Posterior vena cava (tissue), 2 donors: Measurements from ENCODE around the gene SRP68. TPM values are rescaled to one million over a fixed set of nuclear protein-coding genes. Genes with fewer than 3 reads are reported as not detected.
A peak's percentile ranks its signal among the peaks of the same experiment; 100 is the strongest.

Experiments
- DNase-seq: peaks from one replicate; pipeline ENCODE4 v3.0.0-alpha.2; 2020; ENCODE audit warnings: low spot score
- intact Hi-C, 2 donors: fragments of 100-400 bp; cut with DNase I; formaldehyde crosslinking; loops; one replicate each; pipeline versions ENCODE4 v1.14.1 to v1.14.2; 2022 to 2023
- total RNA-seq, 2 donors: library from RNA; stranded (reverse); fragmentation: NEBNext Ultra II Directional; extraction: Animal tissue kit (Norgen Biotek cat#: 25700); gene quantifications; one replicate each; pipeline ENCODE4 v1.2.1, GENCODE V29; 2021
- donor health status: DM: yes; HTN: yes; CAD: no.
- donor health status: DM: yes; HTN: yes; CAD: no.

Gene SRP68
- total RNA-seq, 2 donors from 2014 or later = 45.3 to 49.1 TPM

DNA sequence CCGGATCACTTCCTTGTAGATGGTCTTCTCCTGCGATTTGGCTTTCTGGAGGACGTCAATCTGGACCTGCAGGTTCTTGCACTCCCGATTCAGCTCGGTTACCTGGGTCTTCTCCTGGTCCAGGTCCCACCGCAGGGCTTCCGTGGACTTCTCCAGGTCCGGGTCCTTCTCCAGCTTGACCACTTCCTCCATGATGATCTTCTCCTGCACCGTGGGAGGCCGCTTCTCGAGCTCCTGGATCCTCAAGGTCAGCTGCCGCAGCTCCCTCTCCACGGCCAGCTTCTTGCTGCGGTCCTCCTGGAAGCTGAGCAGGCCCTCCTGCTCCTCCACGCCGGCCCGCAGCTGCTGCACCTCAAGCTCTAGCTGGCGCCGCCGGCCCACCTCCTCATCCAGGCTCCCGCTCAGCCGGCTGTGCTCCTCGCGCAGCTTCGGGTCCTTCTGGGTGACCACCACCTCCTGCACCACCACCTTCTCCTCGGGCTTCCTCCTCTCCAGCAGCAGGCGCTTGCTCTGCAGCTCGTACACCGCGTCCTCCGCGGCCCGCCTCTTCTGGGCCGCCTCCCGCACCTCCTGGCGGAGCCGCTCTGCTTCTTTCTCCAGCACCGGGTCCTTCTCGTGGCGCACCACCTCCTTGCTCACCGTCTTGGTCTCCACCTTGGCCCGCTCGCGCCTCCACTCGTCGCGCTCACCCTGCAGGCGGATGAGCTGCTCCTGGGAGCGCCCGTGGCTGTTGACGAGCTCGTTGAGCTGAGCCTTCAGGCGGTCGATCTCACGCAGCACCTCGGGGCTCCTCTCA is 63.5 kb downstream of the SRP68 start:
- intact Hi-C loops = loop anchor here (5.0 kb wide), 1 partner anchor 102 kb away; no protein-coding TSS in a partner anchor
- DNase-seq = no peak

DNA sequence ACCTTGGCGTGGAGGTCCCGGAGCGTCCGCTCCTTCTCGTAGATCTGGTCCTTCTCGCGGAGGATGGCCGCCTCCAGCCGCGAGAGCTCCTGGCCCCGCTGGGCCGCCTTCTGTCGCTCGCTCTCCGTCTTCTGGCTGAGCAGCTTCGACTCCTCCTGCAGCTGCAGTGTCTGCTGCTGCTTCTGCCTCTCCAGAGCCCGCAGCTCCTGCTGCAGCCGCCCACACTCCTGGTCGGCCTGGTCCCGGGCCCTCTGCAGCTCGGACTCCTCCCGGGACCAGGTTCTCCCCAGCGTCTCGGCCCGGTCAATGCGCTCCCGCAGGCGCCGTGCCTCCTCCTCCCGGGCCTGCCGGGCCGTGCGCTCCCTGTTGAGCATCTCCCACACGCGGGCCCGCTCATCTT is 64.1 kb downstream of the SRP68 start:
- intact Hi-C loops = loop anchor here (5.0 kb wide), 1 partner anchor 101 kb away; no protein-coding TSS in a partner anchor
- DNase-seq = no peak

- intact Hi-C loops = loop anchor here (5.0 kb wide), 1 partner anchor 101 kb away; no protein-coding TSS in a partner anchor
- DNase-seq = no peak
Measured at GRCh38 chr17:76007850-76008165, 64.5 kb downstream of the SRP68 start.

GRCh38 chr17:76007131-76007849 is 65.0 kb downstream of the SRP68 start:
- intact Hi-C loops = loop anchor here (5.0 kb wide), 1 partner anchor 100 kb away; no protein-coding TSS in a partner anchor
- DNase-seq = no peak

DNA sequence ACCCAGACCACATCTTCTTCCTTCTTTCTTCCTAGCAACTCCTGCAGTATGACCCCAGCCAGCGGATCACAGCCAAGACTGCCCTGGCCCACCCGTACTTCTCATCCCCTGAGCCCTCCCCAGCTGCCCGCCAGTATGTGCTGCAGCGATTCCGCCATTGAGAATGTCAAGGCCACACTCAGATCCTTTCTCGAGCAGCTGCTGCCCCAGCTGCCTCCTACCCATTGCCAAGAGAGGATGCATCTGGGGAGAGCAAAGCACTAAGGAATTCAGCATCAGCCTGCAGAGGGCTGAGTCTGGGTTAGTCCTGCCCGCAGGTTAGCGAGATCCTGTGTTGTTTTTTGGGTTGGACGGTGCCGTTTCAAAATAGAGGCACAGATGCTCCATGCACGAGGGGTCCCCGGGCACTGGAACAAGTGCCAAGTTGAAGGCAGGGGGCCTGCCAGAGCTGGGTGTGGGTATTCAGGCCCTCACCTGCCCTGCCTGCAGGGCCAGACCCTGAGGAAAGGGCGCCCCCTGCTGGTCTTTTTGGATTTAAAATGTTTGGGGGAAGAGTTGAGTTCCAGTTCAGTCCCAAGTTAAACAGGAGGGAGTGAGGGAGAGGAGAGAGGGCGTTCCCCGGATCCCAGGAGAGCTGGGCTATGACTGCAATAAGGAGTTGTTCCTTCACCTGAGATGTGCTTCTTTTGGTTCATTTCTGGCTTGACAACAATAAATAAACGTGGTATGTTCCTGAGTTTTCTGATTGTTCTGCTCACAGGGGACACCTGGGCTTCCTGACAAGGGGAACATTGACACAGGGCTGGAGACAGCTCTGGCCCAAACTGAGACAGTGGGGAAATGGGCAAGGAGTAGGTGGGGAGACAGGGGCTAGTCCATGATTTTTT is 66.8 kb downstream of the SRP68 start:
- intact Hi-C loops = loop anchor here (5.0 kb wide), 1 partner anchor 98 kb away; no protein-coding TSS in a partner anchor

DNA sequence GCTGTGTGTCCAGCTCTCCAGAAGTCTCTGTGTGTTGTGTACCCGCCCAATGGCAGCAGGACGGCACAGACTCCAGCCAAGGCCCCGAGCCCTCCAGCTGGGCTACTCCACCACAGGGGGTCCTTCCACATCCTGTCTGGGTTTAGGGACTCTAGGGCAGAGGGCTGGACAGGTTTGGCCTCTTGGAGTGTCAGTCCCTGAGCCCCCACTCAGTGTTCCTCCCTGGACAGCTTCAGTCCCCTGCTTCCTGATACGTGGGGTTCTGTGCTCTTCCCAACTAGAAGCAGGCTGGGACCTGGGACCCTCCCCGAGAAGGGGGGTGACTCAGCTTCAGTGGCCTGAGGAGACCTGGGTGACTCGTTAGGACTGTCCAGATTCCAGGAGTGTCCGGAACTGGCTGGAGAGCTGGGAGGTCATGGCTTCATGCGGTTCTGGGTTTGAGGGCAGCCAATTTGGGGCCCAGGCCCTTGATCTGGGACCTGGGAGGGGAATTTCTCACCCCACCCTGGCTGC is 67.5 kb downstream of the SRP68 start:
- DNase-seq = no peak
- intact Hi-C loops = loop anchor here (5.0 kb wide), 1 partner anchor 98 kb away; no protein-coding TSS in a partner anchor

More for the DNA sequence above, 66.8 kb downstream of the SRP68 start:
- DNase-seq = no peak

- no peak for DNase-seq
- intact Hi-C loops = no loop called here
Measured at GRCh38 chr17:76003915-76004314, 68.4 kb downstream of the SRP68 start.

DNA sequence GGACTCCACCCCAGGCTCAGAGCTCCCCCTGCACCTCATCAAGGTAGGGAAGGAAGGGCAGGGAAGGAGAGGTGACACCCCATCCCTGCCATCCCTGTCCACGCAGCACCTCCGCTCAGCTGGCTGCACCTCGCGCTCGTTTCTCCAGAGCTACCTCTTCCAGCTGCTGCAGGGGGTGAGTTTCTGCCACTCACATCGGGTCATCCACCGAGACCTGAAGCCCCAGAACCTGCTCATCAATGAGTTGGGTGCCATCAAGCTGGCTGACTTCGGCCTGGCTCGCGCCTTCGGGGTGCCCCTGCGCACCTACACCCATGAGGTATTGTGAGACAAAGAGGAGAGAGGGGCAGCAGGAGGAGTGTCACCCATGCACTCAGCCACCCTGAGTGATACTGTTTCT is 70.2 kb downstream of the SRP68 start:
- DNase-seq = no peak
- intact Hi-C loops = no loop called here

DNA sequence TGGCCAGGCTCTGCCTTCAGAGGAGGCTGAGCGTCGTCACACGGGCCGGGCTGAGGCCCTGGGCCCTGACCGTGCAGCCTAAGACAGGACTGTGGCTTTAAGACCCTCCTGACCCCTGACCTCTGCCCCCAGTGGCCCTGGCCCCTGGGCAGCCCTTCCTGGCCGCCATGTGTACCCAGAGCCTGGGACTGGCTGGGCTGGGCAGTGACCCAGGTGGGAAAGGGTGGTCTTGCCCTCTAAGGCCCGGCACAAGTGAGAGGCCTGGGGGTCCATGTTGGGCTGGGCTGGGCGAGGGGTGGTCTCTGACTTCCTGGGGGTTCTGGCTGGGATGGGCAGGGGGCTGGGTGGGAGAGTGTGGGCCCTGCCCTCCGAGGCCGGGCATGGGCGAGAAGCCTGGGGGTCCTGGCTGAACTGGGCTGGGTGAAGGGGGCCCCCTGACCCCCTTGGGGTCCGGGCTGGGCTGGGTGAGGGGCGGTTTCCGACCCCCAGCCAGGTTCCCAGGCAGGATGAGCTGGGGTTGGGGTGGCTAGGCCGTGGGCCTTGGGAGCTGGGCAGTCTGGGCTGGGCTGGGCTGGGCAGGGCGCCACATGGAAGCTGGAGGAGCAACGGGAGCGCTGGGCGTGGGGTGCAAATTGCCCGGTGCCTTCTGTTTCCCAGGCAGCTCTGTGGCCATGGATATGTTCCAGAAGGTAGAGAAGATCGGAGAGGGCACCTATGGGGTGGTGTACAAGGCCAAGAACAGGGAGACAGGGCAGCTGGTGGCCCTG is 71.4 kb downstream of the SRP68 start, which contains the start of gene CDK3:
Gene CDK3 (plus strand): TSS at position 101 of the 767 bp plus-strand sequence. CDS start 571 bp downstream, at position 672.
- DNase-seq = no peak

GRCh38 chr17:76000016-76000754 is 72.1 kb downstream of the SRP68 start:
- no peak for DNase-seq
- intact Hi-C loops = no loop called here

More for the DNA sequence above, 71.4 kb downstream of the SRP68 start, which contains the start of gene CDK3:
- intact Hi-C loops = no loop called here

DNA sequence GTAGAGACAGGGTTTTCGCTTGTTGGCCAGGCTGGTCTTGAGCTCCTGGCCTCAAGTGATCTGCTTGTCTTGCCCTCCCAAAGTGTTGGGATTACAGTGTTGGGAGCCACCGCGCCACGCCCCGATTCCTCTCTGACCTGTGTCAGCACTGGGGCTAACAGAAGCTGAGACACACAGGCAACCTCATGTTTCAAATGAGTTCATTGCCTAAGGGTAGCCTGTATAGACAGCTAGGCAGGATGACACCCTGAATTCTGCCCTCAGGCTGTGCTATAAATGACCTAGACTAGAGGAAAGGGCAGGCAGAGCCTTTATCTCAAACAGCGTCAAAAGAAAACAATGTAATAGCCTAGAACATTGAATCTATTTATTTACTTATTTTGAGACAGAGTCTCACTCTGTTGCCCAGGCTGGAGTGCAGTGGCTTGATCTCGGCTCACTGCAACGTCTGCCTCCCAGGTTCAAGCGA is 74.0 kb downstream of the SRP68 start:
- no peak for DNase-seq
- intact Hi-C loops = no loop called here

DNA sequence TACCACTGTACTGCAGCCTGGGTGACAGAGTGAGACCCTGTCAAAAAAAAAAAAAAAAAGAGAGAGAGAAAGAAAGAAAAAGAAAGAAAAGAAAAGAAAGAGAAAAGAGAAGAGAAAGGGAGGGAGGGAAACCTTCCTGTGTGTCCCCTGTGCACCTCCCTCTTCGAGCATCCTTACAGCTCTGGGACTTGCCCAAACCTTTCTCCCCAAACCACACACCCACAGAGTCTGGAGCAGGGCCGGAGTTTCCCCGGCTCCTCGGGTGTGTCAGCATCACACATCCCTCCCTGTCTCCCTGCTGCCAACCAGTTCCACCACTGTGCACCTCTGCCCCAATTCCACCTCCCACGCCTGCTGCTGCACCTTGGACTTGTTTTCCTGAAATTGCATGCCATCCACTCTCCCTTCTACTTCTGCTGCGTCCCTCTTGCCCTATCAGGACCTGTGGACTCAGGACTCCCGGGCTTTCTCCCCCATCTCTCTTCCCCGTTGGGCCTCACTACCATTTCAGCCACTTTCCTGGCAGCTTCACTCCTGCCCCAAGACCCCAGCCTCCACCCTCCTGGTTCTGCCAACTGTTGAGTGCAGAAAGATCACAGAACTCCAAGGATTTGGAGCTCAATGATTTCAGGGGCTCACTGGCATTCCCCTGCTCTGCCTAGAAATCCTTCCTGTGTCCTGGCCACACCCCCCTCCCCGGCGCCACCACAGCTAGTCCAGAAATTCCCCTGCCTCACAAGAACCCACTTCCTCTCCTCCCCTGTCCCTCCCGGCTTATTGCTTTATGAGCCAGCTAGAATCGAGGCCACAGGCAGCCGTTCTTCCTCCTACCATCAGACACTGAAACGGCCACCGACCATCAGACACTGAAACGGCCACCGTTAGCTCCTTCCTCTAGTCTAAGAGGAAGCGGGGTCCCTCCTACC is 75.4 kb downstream of the SRP68 start:
- intact Hi-C loops = no loop called here
- DNase-seq = peak; percentile 76

DNA sequence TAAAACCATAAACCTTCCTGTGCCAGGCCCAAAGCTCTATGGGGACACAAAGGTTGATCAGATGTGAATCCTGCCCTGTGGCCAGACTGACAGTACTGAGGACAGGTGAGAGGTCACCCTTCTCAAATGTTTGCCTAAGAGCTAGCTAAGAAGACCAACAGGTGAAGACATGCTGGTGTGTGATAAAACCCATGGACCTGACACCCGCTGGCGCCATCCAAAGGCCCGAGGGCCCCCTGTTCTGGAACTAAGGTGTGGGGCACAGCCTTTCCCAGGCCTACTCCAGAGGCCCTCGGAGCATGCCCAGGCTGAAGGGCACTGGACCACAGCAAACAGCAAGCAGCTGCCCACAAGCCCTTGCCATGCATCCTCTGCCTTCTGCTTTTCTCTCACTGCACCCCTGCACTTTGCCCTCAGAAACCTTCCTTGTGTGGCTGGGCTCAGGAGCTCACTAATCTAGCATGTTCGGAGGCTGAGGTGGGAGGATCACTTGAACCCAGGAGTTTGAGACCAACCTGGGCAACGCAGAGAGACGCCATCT is 76.9 kb downstream of the SRP68 start:
- DNase-seq = peak; percentile 43
- intact Hi-C loops = no loop called here

- intact Hi-C loops = no loop called here
- DNase-seq = peak; percentile 10
Measured at GRCh38 chr17:75994802-75995370, 77.4 kb downstream of the SRP68 start.

- intact Hi-C loops = no loop called here
- DNase-seq = no peak
Measured at GRCh38 chr17:75991396-75991795, 80.9 kb downstream of the SRP68 start.
